GM21529 (cell line): ENCODE data around the gene CGNL1.

Source experiments
- ATAC-seq: cut with Tn5 transposase; IDR thresholded peaks from one replicate; pipeline ENCODE4 v1.9.1; 2021; ENCODE audit not compliant: unreplicated experiment

The CGNL1 gene

GRCh38 chr15:57591237-57591821 is 215.0 kb downstream of the CGNL1 start:
- ATAC-seq: no peak

DNA sequence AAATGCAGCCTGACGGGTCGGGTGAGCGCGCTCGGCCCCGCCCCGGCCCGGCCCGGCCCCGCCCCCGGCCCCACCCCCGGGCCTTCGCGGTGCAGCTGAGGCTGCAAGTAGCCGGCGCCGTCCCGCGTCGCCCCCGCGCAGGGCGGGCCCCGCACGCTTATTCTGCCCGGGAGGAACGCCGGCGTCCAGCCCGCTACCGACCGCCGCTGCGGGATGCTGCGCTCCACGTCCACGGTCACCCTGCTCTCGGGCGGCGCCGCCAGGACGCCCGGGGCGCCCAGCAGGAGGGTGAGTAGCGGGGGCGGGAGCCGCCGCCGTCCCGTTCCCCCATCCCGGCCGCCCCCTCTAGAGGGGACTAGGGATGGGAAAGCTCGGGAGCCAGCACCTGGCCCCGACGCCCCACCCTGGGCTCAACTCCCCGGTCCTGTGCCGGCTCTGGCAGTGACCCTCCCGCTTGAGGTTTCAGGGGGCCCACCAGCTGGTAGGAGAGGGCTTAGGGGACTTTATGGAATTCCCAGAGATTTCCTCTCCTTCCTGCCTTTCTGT is 215.6 kb downstream of the CGNL1 start, which contains the start of gene MYZAP:
MYZAP (plus strand) TSS at position 83 of the 546 bp plus-strand sequence; CDS start at position 214, 131 bp downstream.
- no peak for ATAC-seq

DNA sequence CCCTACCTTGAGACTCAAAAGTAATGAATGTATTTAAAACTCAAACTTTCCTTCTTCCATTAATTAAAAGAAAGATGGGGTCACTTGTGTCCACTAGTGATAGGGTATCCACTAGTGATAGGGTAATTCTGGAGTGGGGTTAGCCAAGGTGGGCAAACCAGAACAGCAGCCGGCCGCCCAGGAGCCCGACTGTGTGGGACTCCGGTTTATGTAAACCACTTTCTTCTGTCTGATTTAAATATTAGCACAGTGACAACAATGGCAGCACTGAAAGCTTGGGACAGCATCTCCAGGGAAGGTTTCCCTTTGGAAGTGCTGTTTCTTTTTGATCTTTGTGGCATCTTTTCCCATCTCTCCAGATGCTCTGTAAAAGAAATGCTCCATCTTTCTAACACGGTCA is 216.1 kb downstream of the CGNL1 start:
- no peak for ATAC-seq

DNA sequence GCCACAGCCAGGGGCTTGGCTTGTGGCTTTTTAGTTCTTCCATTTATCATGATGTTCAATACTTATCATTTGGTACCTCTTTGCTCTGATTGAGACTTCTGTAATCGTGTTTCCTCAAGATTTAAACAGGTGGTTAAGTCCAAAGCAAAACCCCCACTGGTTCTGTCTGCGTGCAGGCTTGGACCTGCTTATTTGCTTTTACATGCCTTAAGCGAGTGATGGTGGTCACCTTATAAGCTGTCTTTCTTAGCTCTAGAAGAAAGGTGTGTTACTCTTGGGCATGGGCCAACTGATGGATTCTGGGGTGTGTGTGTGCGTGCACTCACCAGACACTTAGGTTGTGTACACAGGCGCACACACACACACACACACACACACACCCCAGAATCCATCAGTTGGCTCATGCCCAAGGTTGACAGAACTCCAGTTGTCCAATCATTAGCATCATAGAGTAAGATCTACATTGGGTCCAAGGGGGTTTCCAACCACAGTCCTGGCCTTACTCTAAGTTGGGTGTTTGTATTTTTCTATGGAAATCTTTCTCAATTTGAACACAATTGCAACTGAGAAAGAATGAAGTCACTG is 216.6 kb downstream of the CGNL1 start:
- ATAC-seq: no peak

GRCh38 chr15:57594479-57594878 is 218.2 kb downstream of the CGNL1 start:
- ATAC-seq: no peak

- ATAC-seq: no peak
Observed at GRCh38 chr15:57595011-57595866, 218.9 kb downstream of the CGNL1 start.

DNA sequence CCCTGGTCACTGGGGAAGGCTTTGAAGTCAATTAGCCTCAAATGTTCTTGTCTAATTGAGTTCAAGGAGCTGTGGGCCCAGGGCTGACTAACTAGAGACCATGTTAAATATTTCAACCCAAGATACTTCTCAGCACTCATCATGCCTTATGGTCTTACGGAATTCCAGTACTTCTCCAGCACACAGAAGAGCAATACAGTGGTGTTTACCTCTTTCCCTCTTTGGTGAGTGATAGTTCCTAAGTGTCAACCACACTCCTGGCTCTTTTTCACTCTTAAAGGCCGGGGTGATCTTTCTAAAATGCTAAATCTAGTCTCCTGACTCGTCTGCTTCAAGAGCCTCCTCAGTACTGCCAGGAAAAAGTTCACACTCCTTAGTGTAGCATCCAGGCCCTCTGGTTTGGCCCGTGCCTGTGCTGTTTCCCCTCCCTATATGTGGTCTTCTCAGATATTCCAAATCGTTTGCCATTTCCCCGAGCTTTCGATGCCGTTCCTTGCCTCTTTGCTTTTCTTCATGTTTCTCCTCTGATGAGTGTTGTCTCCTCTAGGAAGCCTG is 220.1 kb downstream of the CGNL1 start:
- no peak for ATAC-seq

- ATAC-seq: no peak
Observed at GRCh38 chr15:57596978-57597377, 220.7 kb downstream of the CGNL1 start.

- no peak for ATAC-seq
Observed at GRCh38 chr15:57597431-57597830, 221.1 kb downstream of the CGNL1 start.

GRCh38 chr15:57598346-57598745 is 222.0 kb downstream of the CGNL1 start:
- no peak for ATAC-seq

DNA sequence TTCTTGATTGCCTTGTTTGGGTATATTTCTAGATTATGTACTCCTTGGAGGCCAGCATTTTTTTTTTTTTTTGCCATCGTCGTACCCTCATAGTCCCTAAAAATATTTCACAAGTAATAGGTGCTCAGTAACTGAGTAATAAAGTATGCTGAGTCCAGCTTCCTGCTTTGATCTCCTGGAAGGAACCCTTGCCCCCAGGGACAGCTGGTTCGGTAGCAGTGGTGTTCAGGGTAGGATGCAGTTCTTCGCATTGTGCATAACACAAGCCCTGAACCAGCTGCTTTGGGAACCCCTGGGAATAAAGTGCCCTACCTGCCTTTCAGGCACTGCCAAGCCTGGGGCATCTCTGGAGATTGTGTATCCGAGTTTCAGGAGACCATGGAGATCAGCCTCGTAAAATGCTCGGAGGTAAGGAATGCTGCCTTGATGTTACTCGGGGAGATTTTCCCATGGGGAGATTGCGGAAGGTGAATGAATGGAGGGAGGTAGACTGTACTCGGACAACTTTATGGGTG is 223.0 kb downstream of the CGNL1 start:
- no peak for ATAC-seq

- ATAC-seq: no peak
Observed at GRCh38 chr15:57600197-57600596, 223.9 kb downstream of the CGNL1 start.
